ENCODE data around the gene NSUN6.

The NSUN6 gene, protein sequence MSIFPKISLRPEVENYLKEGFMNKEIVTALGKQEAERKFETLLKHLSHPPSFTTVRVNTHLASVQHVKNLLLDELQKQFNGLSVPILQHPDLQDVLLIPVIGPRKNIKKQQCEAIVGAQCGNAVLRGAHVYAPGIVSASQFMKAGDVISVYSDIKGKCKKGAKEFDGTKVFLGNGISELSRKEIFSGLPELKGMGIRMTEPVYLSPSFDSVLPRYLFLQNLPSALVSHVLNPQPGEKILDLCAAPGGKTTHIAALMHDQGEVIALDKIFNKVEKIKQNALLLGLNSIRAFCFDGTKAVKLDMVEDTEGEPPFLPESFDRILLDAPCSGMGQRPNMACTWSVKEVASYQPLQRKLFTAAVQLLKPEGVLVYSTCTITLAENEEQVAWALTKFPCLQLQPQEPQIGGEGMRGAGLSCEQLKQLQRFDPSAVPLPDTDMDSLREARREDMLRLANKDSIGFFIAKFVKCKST

GRCh38 chr10:18651324-18652007 is at the start of gene NSUN6:
NSUN6 (minus strand) TSS chr10:18651587; CDS start chr10:18651203, 384 bp downstream.
- peak; percentile 89 for DNase-seq

DNA sequence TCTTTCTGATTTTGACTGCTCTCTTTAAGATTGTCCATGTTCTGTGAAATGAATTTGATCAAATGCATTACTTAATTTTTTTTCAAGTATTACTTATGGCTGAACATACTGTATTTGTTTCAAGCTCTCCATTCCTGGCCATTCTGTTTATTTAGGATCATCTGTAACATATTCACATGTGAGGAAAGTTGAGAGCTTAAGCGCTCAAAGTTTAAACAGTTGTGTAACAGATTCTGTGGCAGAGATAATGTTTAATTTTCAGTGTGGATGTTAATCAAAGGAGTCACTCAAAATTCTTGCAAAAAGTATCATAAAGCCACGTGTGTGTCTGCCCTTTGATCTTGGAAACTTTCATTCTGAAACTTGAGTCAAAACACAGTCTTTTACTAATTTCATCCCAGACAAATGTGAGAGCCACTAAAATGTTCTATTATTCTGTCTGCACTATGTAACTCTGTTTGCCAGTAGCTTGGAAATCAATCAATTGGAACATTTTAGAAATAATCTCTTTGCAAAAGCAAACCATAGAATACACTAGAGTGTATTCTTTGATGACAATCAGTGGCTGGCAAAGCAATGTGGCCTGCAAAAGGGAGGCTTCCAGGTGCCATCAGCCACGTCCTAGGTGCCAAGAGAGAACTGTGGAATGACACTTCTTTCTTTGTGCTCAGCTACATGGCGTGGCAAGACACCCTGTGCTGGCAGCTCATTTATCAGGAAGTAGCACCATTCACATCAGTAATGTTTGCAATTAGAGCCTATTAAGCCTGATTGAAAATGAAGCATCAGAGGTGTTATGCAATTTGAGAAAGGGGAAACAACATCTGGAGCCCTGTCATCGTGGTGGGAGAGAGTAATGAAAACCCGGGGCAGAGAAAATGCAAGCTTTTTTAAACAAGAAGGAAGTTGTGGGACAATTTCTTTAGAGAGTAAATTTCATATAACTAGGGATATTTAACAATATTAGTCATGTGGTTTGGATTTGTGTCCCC is 48.8 kb upstream of the NSUN6 start:
- DNase-seq, result no peak

- DNase-seq, result no peak
Observed at GRCh38 chr10:18690541-18690940, 39.2 kb upstream of the NSUN6 start.

GRCh38 chr10:18689498-18689897 is 38.1 kb upstream of the NSUN6 start:
- DNase-seq, result peak; percentile 32

GRCh38 chr10:18687706-18688105 is 36.3 kb upstream of the NSUN6 start:
- no peak for DNase-seq

DNA sequence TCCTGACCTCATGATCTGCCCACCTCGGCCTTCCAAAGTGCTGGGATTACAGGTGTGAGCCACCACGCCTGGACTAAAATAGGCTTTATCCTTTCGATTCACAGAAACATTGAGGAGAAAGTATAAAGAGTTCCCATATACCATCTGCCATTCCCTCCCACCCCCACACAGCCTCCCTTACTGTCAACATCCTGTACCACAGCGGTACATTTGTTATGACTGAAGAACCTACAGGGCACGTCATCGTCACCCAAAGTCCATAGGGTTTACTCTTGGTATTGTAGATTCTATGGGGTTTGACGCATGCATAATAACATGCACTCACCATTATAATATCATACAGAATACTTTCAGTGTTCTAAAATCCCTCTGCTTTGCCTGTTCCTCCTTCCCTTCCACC is 35.8 kb upstream of the NSUN6 start:
- DNase-seq, result no peak

DNA sequence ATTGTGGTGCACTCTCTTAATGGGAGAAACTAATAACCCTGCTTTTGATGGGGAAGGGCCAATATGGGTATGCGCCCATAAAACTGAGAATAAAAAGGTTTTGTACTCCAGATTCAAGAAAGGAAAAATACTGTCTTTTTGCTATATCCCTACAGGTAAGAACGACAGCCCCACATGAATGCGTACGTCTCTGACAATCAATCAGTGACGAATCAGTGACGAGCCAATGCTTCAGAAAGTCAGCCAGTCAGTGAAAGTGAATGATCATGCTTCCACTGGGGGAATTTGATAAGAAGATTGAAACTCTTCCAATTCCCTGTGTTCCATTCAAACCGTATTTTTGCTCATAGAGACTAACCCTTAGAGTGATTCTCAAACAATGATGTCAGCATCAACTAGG is 34.2 kb upstream of the NSUN6 start:
- no peak for DNase-seq

GRCh38 chr10:18684953-18685352 is 33.6 kb upstream of the NSUN6 start:
- DNase-seq, result no peak

- DNase-seq, result no peak
Observed at GRCh38 chr10:18684416-18684815, 33.0 kb upstream of the NSUN6 start.

GRCh38 chr10:18683427-18683826 is 32.0 kb upstream of the NSUN6 start:
- peak; percentile 59 for DNase-seq

DNA sequence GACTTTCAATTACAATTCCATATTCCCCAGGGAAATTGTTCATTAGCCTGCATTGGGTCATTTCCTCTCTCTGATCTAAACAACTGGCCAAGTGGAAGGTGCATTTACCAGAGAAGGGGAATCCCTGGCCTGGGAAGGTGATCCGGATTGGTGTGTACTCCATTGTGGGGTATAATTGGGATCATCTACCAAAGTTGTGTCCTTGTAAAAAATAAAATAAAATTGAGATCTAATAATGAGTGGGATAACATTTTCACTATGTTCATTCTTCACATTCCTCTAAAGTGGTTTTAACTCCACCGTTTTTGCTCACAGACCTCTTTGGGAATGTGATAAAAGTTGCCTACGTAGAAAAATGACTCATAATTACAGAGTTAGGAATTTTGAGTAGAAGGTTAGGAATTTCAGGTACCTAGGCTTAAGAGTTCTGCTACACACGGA is 30.6 kb upstream of the NSUN6 start:
- DNase-seq, result peak; percentile 20

- DNase-seq, result no peak
Observed at GRCh38 chr10:18681366-18681765, 30.0 kb upstream of the NSUN6 start.

DNA sequence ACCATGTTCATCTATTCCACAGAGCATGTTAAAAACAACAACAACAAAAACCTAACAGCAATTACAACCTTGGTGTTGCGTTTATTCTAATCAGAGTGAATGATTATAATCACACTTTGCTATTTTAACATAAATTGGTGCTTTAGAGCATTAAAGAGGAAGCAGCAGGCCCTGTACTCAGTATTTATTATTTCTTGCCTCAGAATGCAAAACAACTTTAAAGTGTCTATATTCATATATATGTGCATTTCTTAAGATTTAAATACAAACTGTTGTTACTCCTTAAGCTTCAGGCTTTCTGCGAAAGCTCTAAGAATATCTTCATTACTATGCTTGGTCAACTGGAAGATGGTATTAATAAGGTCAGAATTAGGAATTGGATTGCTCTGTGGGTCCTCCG is 29.4 kb upstream of the NSUN6 start:
- DNase-seq, result no peak

- DNase-seq, result no peak
Observed at GRCh38 chr10:18675086-18675801, 23.9 kb upstream of the NSUN6 start.

- DNase-seq, result no peak
Observed at GRCh38 chr10:18668026-18668425, 16.6 kb upstream of the NSUN6 start.

GRCh38 chr10:18666810-18667209 is 15.4 kb upstream of the NSUN6 start:
- peak; percentile 80 for DNase-seq

GRCh38 chr10:18665815-18666558 is 14.6 kb upstream of the NSUN6 start:
- DNase-seq, result peak; percentile 31

GRCh38 chr10:18664841-18665478 is 13.6 kb upstream of the NSUN6 start:
- DNase-seq, result no peak

- DNase-seq, result no peak
Observed at GRCh38 chr10:18660816-18661431, 9.5 kb upstream of the NSUN6 start.

DNA sequence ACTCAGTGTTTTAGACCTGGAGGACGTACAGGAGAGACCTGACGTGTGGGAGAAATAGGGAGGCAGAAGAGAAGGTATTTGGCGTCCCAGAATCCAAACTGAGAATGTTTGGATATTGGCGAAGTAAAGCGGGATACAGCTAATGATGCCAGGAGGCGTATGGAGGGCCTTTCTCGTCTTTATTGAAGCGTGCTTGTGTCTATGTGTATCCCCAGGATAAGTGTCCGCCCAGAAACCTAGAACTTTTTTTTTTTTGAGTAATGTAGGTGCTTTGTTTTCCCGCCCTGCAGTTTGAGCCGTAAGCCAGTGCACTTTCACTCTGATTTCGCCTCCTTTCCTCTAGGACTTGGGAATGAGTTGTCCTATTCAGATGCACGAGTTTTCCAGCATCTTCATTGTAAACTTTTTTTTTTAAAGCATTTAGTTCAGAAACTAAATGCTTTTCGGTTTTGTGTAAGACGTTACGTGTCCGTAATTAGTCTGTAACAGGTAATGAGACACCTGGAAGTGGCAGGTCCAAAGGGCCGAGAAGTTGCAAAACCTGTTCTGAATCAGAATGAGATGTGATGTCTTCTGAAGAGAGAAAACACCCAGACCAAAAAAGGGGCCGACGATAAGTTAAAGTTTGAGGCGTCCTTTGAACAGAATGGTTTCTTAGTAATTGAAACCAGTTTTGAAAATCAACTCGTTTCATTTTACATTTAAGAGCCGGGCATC is 8.6 kb upstream of the NSUN6 start:
- peak; percentile 25 for DNase-seq

All from HCEC 1CT (cell line).